SK-N-SH treated with all-trans-retinoic acid at 6 μM for 48 hours (cell line): ENCODE data around the gene RBL2.

Source experiments
- ARNTL ChIP-seq: fragments of 450-650 bp; formaldehyde crosslinking; IDR thresholded peaks from 2 replicates; pipeline ENCODE4 v1.5.0; 2020; ENCODE audit warnings: low read depth, mild to moderate bottlenecking, moderate library complexity, borderline replicate concordance
- ESRRG ChIP-seq: fragments of 250-450 bp; sonication (Bioruptor Pico); IDR thresholded peaks from 2 replicates; pipeline ENCODE4 v1.6.1; 2021; ENCODE audit warnings: mild to moderate bottlenecking
- OSR1 ChIP-seq: fragments of 250-450 bp; sonication (Bioruptor Pico); IDR thresholded peaks from 2 replicates; pipeline ENCODE4 v1.8.0; 2022; ENCODE audit warnings: moderate library complexity, mild to moderate bottlenecking, inconsistent platforms
- PATZ1 ChIP-seq: fragments of 250-450 bp; sonication (Bioruptor Pico); IDR thresholded peaks from 2 replicates; pipeline ENCODE4 v1.8.0; 2020; ENCODE audit warnings: mild to moderate bottlenecking, moderate library complexity, borderline replicate concordance
- POU6F1 ChIP-seq: fragments of 250-450 bp; sonication (Bioruptor Pico); IDR thresholded peaks from 2 replicates; pipeline ENCODE4 v1.8.0; 2021; ENCODE audit warnings: low read depth, mild to moderate bottlenecking, moderate library complexity, borderline replicate concordance
- TCF4 ChIP-seq: fragments of 250-450 bp; sonication (Bioruptor Pico); IDR thresholded peaks from 2 replicates; pipeline ENCODE4 v1.8.0; 2021; ENCODE audit warnings: mild to moderate bottlenecking, moderate library complexity, borderline replicate concordance
- ZFP3 ChIP-seq: fragments of 250-450 bp; sonication (Bioruptor Pico); IDR thresholded peaks from 2 replicates; pipeline ENCODE4 v1.5.0; 2020; ENCODE audit warnings: mild to moderate bottlenecking, moderate library complexity
- ZNF70 ChIP-seq: fragments of 450-650 bp; formaldehyde crosslinking; IDR thresholded peaks from 2 replicates; pipeline ENCODE4 v1.5.0; 2020; ENCODE audit warnings: mild to moderate bottlenecking, moderate library complexity
- TF ChIP-seq, protein P1 (sequence below): fragments of 250-450 bp; sonication (Bioruptor Pico); IDR thresholded peaks from 2 replicates; pipeline ENCODE4 v1.5.0; 2020; ENCODE audit warnings: mild to moderate bottlenecking, moderate library complexity

GRCh38 chr16:53518550-53519416, 84.5 kb downstream of the RBL2 start:
- TF ChIP-seq ZFP3 (CRISPR knock-in tag) = no peak
- TF ChIP-seq PATZ1 (CRISPR knock-in tag) = no peak
- no peak for TF ChIP-seq OSR1 (CRISPR knock-in tag)
- TF ChIP-seq TCF4 (CRISPR knock-in tag) = no peak
- TF ChIP-seq ZNF70 = no peak
- TF ChIP-seq, protein P1, sequence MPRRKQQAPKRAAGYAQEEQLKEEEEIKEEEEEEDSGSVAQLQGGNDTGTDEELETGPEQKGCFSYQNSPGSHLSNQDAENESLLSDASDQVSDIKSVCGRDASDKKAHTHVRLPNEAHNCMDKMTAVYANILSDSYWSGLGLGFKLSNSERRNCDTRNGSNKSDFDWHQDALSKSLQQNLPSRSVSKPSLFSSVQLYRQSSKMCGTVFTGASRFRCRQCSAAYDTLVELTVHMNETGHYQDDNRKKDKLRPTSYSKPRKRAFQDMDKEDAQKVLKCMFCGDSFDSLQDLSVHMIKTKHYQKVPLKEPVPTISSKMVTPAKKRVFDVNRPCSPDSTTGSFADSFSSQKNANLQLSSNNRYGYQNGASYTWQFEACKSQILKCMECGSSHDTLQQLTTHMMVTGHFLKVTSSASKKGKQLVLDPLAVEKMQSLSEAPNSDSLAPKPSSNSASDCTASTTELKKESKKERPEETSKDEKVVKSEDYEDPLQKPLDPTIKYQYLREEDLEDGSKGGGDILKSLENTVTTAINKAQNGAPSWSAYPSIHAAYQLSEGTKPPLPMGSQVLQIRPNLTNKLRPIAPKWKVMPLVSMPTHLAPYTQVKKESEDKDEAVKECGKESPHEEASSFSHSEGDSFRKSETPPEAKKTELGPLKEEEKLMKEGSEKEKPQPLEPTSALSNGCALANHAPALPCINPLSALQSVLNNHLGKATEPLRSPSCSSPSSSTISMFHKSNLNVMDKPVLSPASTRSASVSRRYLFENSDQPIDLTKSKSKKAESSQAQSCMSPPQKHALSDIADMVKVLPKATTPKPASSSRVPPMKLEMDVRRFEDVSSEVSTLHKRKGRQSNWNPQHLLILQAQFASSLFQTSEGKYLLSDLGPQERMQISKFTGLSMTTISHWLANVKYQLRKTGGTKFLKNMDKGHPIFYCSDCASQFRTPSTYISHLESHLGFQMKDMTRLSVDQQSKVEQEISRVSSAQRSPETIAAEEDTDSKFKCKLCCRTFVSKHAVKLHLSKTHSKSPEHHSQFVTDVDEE (CRISPR knock-in tag) = no peak
- TF ChIP-seq POU6F1 (CRISPR knock-in tag) = no peak
- no peak for TF ChIP-seq ESRRG (CRISPR knock-in tag)
- TF ChIP-seq ARNTL (CRISPR knock-in tag) = no peak
